ENCODE results near the gene OLFML2B.

OLFML2B gene

DNA sequence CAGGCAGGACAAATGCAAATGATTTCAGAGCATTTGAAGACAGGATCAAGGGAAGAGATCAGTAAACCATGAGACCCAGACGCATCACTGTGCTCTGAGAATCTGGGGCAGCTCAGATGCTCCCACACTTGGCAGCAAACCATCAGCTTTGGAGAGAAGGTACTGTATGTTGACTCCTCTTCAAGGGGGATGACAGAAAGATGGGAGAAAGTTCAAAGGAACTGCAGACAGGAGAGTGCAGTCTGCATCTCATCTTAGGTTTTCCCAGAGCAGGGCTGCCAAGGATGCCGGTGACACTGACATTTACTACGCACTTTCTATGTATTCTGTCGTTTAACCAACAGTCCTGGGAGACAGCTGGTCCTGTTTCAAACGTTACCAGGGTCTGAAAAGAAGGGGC lies 35.8 kb downstream of the OLFML2B start:
- ChIA-PET POLR2A (no interaction called here), CTCF (no interaction called here)
- no peak for TF ChIP-seq FOXK2 (IDR thresholded peaks at IDR 0.05)
- no peak for TF ChIP-seq SP1 (IDR thresholded peaks at IDR 0.05)
- TF ChIP-seq ELF4 (IDR thresholded peaks at IDR 0.05) = no peak

DNA sequence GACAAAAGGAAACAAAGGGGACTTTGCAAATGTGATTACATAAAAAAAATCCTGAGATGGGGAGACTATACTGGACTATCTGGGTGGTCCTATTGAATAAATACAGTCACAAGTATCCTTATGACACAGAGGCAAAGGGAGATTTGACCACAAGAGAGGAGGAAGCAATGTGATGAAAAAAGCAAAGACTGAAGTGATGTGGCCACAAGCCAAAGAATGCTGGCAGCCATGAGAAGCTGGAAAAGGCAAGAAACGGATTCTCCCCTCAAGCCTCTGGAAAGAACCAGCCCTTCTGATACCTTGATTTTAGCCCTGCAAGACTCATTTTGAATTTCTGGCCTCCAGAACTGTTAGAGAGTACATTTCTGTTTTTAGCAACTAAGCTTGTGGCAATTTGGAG lies 36.4 kb downstream of the OLFML2B start:
- POLR2A ChIA-PET = no interaction called here
- no peak for DNase-seq (ENCODE audit: extremely low spot score)
- no peak for TF ChIP-seq TARDBP (IDR thresholded peaks at IDR 0.05)
- TF ChIP-seq ELF4 (IDR thresholded peaks at IDR 0.05) = no peak
- no peak for TF ChIP-seq L3MBTL2 (conservative IDR thresholded peaks at IDR 0.05)
- no peak for TF ChIP-seq LEF1 (IDR thresholded peaks at IDR 0.05; ENCODE audit: borderline replicate concordance)
- TF ChIP-seq CTBP1 (IDR thresholded peaks at IDR 0.05; ENCODE audit: borderline replicate concordance) = no peak
- CTCF ChIA-PET = no interaction called here

More for the DNA sequence above, 35.8 kb downstream of the OLFML2B start:
- no peak for DNase-seq (ENCODE audit: extremely low spot score)

DNA sequence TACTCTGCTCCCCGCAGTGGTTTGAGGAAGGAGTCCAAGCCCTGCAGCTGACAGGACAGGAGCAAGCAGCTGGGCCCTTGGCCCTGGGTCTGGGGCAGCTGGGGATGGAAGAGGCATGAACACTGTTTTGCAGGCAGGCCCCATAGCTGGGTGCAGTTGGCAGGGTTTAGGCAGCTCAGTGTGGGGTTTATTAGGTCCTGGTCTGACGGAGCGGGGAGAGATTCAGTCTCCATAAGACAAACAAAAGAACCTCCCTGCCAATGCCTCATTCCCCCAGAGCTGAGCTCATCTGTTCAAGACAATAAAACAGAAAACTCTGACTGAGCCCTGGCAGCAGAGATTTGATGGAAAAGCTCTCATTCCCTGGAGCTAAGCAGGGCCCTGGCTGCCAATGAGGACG lies 37.3 kb downstream of the OLFML2B start:
- CTCF ChIA-PET = no interaction called here
- POLR2A ChIA-PET = no interaction called here
- no peak for DNase-seq (ENCODE audit: extremely low spot score)
- TF ChIP-seq NFRKB (IDR thresholded peaks at IDR 0.05) (no peak), SUZ12 (IDR thresholded peaks at IDR 0.05) (no peak), LEF1 (IDR thresholded peaks at IDR 0.05; ENCODE audit: borderline replicate concordance) (no peak), FOXA1 (IDR thresholded peaks at IDR 0.05) (no peak), SP1 (IDR thresholded peaks at IDR 0.05) (no peak), FOXK2 (IDR thresholded peaks at IDR 0.05) (no peak), BHLHE40 (IDR thresholded peaks at IDR 0.05; ENCODE audit: borderline replicate concordance) (no peak), TARDBP (IDR thresholded peaks at IDR 0.05) (no peak), FOXM1 (IDR thresholded peaks at IDR 0.05; ENCODE audit: borderline replicate concordance) (no peak), L3MBTL2 (conservative IDR thresholded peaks at IDR 0.05) (no peak), HDGF (IDR thresholded peaks at IDR 0.05; ENCODE audit: borderline replicate concordance) (no peak)
- TF ChIP-seq, protein P1, sequence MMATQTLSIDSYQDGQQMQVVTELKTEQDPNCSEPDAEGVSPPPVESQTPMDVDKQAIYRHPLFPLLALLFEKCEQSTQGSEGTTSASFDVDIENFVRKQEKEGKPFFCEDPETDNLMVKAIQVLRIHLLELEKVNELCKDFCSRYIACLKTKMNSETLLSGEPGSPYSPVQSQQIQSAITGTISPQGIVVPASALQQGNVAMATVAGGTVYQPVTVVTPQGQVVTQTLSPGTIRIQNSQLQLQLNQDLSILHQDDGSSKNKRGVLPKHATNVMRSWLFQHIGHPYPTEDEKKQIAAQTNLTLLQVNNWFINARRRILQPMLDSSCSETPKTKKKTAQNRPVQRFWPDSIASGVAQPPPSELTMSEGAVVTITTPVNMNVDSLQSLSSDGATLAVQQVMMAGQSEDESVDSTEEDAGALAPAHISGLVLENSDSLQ (IDR thresholded peaks at IDR 0.05) = no peak

DNA sequence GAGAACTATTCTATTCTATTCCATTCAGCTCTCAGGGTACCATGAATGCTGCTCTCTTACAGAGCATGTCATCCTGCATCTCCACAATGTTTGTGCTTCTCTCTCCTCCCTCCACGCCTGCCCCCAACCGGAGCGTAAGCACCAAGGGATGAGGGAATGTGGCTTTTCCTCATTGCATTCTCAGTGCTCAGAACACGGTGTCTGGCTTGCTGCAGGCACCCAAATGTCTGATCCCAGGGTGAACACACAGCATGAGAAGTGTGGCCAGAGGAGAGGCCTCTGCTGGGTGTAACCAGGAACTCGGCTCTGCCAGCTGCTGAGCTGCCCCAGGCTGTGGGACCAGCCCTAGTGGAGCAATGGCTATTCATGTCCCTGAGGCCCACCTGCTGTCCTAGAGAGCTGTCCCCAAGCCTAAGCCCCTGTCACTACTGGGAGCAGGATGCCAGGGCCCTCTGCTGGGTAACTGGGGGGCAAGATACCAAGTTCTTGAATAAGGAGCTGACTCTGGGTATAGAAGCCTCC lies 38.3 kb downstream of the OLFML2B start:
- ChIA-PET CTCF (no interaction called here), POLR2A (no interaction called here)
- no peak for DNase-seq (ENCODE audit: extremely low spot score)
- TF ChIP-seq LEF1 (IDR thresholded peaks at IDR 0.05; ENCODE audit: borderline replicate concordance) = no peak
- TF ChIP-seq CTBP1 (IDR thresholded peaks at IDR 0.05; ENCODE audit: borderline replicate concordance) = no peak
- TF ChIP-seq BHLHE40 (IDR thresholded peaks at IDR 0.05; ENCODE audit: borderline replicate concordance) = no peak
- TF ChIP-seq L3MBTL2 (conservative IDR thresholded peaks at IDR 0.05) = no peak
- no peak for TF ChIP-seq ARNT (IDR thresholded peaks at IDR 0.05)
- no peak for TF ChIP-seq SP1 (IDR thresholded peaks at IDR 0.05)
- TF ChIP-seq NFRKB (IDR thresholded peaks at IDR 0.05) = no peak
- no peak for TF ChIP-seq TARDBP (IDR thresholded peaks at IDR 0.05)
- TF ChIP-seq ELF4 (IDR thresholded peaks at IDR 0.05) = no peak
- no peak for TF ChIP-seq SUZ12 (IDR thresholded peaks at IDR 0.05)
- TF ChIP-seq ZNF384 (IDR thresholded peaks at IDR 0.05) = no peak
- no peak for TF ChIP-seq HDGF (IDR thresholded peaks at IDR 0.05; ENCODE audit: borderline replicate concordance)
- TF ChIP-seq FOXM1 (IDR thresholded peaks at IDR 0.05; ENCODE audit: borderline replicate concordance) = no peak

DNA sequence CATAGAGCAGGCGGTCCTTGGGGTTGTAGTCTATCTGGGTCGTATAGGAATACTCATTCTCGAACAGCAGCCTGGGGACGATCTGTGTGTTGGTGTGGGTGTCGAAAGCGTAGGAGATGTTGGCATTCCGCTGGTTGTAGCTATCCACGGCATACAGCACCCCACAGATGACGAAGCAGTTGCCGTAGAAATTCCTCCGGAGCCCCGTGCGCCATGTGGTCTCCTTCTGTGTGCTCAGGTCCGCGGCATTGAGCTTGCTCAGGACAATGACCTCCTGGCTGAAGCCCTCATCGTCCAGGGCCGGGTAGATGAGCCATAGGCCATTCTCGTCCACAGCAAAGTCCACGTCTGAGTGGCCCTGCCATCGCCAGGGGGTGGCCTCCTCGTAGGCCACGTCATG lies 39.9 kb downstream of the OLFML2B start:
- ChIA-PET POLR2A (no interaction called here), CTCF (no interaction called here)
- DNase-seq (ENCODE audit: extremely low spot score) = no peak
- TF ChIP-seq L3MBTL2 (conservative IDR thresholded peaks at IDR 0.05) (no peak), NFRKB (IDR thresholded peaks at IDR 0.05) (no peak), CTBP1 (IDR thresholded peaks at IDR 0.05; ENCODE audit: borderline replicate concordance) (no peak), FOXK2 (IDR thresholded peaks at IDR 0.05) (no peak), FOXM1 (IDR thresholded peaks at IDR 0.05; ENCODE audit: borderline replicate concordance) (no peak), FOXA1 (IDR thresholded peaks at IDR 0.05) (no peak), SP1 (IDR thresholded peaks at IDR 0.05) (no peak), TARDBP (IDR thresholded peaks at IDR 0.05) (no peak), ZNF384 (IDR thresholded peaks at IDR 0.05) (no peak), SUZ12 (IDR thresholded peaks at IDR 0.05) (no peak), ARNT (IDR thresholded peaks at IDR 0.05) (no peak), HDGF (IDR thresholded peaks at IDR 0.05; ENCODE audit: borderline replicate concordance) (no peak), ELF4 (IDR thresholded peaks at IDR 0.05) (no peak), LEF1 (IDR thresholded peaks at IDR 0.05; ENCODE audit: borderline replicate concordance) (no peak)
- TF ChIP-seq, protein P1 (IDR thresholded peaks at IDR 0.05) = no peak

DNA sequence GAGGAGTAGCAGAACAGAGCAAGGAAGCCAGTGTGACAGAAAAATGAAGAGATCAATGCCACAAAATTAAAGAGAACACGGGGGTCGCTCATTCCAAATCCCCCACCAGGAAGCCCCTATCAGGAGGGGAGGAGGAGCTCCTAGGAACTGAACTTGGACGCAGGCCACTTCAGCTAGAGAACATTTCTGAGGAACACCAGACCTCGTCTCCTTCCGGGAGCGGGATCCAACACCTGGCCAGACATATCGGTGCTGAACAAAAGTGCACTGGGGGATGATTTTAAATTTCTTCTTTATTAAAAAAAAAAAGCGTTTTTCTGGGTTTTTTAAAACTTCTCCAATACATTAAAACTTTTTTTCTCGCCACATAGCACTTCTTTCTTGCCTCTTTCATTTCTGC lies 40.8 kb downstream of the OLFML2B start:
- TF ChIP-seq BHLHE40 (IDR thresholded peaks at IDR 0.05; ENCODE audit: borderline replicate concordance) = no peak
- no peak for TF ChIP-seq ZNF384 (IDR thresholded peaks at IDR 0.05)
- no peak for TF ChIP-seq ARNT (IDR thresholded peaks at IDR 0.05)
- TF ChIP-seq LEF1 (IDR thresholded peaks at IDR 0.05; ENCODE audit: borderline replicate concordance) = no peak
- TF ChIP-seq NFRKB (IDR thresholded peaks at IDR 0.05) = no peak
- no peak for TF ChIP-seq ELF4 (IDR thresholded peaks at IDR 0.05)
- no peak for TF ChIP-seq FOXM1 (IDR thresholded peaks at IDR 0.05; ENCODE audit: borderline replicate concordance)
- TF ChIP-seq CTBP1 (IDR thresholded peaks at IDR 0.05; ENCODE audit: borderline replicate concordance) = no peak
- TF ChIP-seq SP1 (IDR thresholded peaks at IDR 0.05) = no peak
- no peak for TF ChIP-seq SUZ12 (IDR thresholded peaks at IDR 0.05)
- TF ChIP-seq HDGF (IDR thresholded peaks at IDR 0.05; ENCODE audit: borderline replicate concordance) = no peak
- TF ChIP-seq, protein P1 (IDR thresholded peaks at IDR 0.05) = no peak
- no peak for TF ChIP-seq FOXA1 (IDR thresholded peaks at IDR 0.05)
- ChIA-PET POLR2A (no interaction called here), CTCF (no interaction called here)
- DNase-seq (ENCODE audit: extremely low spot score) = no peak

Data from HEK293T (cell line).